Psoas muscle (tissue), 8 donors: ENCODE data around the gene LRP1. TPM values are rescaled to one million over a fixed set of nuclear protein-coding genes. Genes with fewer than 3 reads are reported as not detected.

Experiments
- ATAC-seq, 4 donors: fragments of 200-7000 bp; cut with Tn5 transposase; one replicate each; pipeline ENCODE4 v1.9.1; 2020; ENCODE audit warnings: moderate library complexity in 3 of 4, mild to moderate bottlenecking in 2 of 4
- DNase-seq, 2 donors: peaks; one replicate each; pipeline ENCODE4 v3.0.0-alpha.2; 2020
- H3K27ac ChIP-seq: fragments of 200-600 bp; one replicate; pipeline ENCODE4 v1.8.0; 2022
- H3K27me3 ChIP-seq, 3 donors: fragments of 200-600 bp in 1 of 3; one replicate each; pipeline versions ENCODE4 v1.6.1 to v1.8.0; 2013 to 2022; ENCODE audit warnings: low read length in 2 of 3, mild to moderate bottlenecking in 2 of 3, moderate library complexity in 1 of 3; ENCODE audit not compliant: insufficient read depth in 3 of 3
- H3K36me3 ChIP-seq, 2 donors: fragments of 200-600 bp in 1 of 2; one replicate each; pipeline versions ENCODE4 v1.6.1 to v1.8.0; 2013 to 2022; ENCODE audit warnings: low read depth in 1 of 2, mild to moderate bottlenecking in 1 of 2, moderate library complexity in 1 of 2; ENCODE audit not compliant: insufficient read depth in 1 of 2
- H3K4me1 ChIP-seq: fragments of 200-600 bp; one replicate; pipeline ENCODE4 v1.8.0; 2022
- H3K4me3 ChIP-seq: fragments of 200-600 bp; one replicate; pipeline ENCODE4 v1.8.0; 2022; ENCODE audit warnings: mild to moderate bottlenecking
- H3K9me3 ChIP-seq: fragments of 200-600 bp; one replicate; pipeline ENCODE4 v1.8.0; 2022
- WGBS, 3 donors: extraction: QIAGEN DNeasy Blood & Tissue Kit; methylation state at CpG; one replicate each; pipeline versions ENCODE4 v1.1.6 to v1.1.7; 2013; 5-methylcytosine and 5-hydroxymethylcytosine counted together
- intact Hi-C, 2 donors: fragments of 100-400 bp; cut with DNase I; formaldehyde crosslinking; loops; one replicate each; pipeline versions ENCODE4 v1.11.0 to v1.14.2; 2022
- polyA plus RNA-seq, 3 donors: library from polyadenylated mRNA; stranded (reverse); fragments of 200-250 nt; gene quantifications; one replicate each; pipeline ENCODE4 v1.2.3, GENCODE V29; 2013
- total RNA-seq, 4 donors: library from RNA; stranded (reverse); fragmentation: NEBNext Ultra II Directional in 2 of 4; extraction: Animal tissue kit (Norgen Biotek cat#: 25700) in 2 of 4; gene quantifications; one replicate each; pipeline versions ENCODE4 v1.2.1 to v1.2.4, GENCODE V29; 2021 to 2023
- TF ChIP-seq, protein P1 (sequence below): fragments of 200-600 bp; IDR thresholded peaks from one replicate; pipeline ENCODE4 v1.8.0; 2022; ENCODE audit warnings: antibody characterized with exemption
- donor health status: healthy with polysubstance abuse.
- donor health status: DM: no; HTN: no; CAD: no; lungs with moderate emphysema.
- donor health status: Bipolar disorder and iron deficiency.
- donor health status: healthy.
- donor health status: DM: yes; HTN: yes; CAD: no.
- donor health status: DM: no; HTN: no; CAD: no.
- donor health status: DM: no; HTN: no; CAD: no.
- donor health status: DM: yes; HTN: yes; CAD: no.

The LRP1 gene
- total and polyA plus RNA-seq, 7 donors: 10.7 to 50.6 (median 33.1) TPM

DNA sequence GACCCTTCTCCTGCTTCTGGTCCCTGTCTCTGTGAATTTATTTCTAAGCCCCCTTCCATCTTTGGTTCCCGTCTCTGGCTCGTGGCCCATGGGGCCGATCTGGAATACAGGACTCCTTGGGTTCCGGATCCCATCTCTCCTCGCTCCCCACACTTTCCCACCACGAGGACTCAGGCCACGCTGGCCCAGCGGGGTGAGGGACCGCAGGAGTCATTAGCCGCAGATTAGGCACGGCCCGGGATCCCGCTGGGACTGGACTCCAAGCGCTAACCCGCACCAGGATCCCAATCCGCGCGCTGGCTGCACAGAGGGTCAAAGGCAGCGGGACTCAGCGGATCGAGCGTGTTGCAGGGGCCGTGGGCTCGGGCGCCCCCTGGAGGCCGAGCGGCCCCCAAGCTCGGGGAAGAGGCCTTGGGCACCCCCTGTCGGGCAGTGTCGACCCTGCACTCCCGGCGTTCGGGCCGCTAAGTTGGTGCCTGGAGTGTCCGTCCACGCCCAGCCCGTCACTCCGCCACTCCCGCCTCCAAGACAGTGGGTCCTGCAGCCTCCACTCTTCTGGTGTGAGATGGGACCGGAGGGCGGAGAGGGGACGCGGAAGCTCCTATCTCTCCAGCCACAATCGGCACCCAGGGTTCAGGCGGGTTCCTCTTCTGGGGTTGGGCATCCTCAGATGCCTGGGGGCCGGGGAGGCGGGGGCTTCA, 110.7 kb downstream of the LRP1 start:
- intact Hi-C loops: loop anchor here in 1 of 2 donors (1.0 kb wide), 1 partner anchor 25 kb away; no protein-coding TSS in a partner anchor
- H3K4me1 ChIP-seq: peaks cover 48% of the 10 kb centered on the region
- peaks cover 0 to 20% of the 10 kb centered on the region in 2 donors for H3K36me3 ChIP-seq
- peak; percentile 91 to 95 for DNase-seq
- H3K27ac ChIP-seq: peak overlapping the region; percentile 61
- no peaks in the 10 kb centered on the region for H3K9me3 ChIP-seq
- TF ChIP-seq, protein P1, sequence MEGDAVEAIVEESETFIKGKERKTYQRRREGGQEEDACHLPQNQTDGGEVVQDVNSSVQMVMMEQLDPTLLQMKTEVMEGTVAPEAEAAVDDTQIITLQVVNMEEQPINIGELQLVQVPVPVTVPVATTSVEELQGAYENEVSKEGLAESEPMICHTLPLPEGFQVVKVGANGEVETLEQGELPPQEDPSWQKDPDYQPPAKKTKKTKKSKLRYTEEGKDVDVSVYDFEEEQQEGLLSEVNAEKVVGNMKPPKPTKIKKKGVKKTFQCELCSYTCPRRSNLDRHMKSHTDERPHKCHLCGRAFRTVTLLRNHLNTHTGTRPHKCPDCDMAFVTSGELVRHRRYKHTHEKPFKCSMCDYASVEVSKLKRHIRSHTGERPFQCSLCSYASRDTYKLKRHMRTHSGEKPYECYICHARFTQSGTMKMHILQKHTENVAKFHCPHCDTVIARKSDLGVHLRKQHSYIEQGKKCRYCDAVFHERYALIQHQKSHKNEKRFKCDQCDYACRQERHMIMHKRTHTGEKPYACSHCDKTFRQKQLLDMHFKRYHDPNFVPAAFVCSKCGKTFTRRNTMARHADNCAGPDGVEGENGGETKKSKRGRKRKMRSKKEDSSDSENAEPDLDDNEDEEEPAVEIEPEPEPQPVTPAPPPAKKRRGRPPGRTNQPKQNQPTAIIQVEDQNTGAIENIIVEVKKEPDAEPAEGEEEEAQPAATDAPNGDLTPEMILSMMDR: peak; percentile 100
- 2 to 3% (median 2%) methylated on average over 37 to 47 of the region's 47 CpGs for WGBS, 3 donors
- peak overlapping the region; percentile 65 for H3K4me3 ChIP-seq
- H3K27me3 ChIP-seq: peaks cover 0 to 23% (median 0%) of the 10 kb centered on the region in 3 donors
- ATAC-seq: peak; percentile 67 to 73 (median 72)

DNA sequence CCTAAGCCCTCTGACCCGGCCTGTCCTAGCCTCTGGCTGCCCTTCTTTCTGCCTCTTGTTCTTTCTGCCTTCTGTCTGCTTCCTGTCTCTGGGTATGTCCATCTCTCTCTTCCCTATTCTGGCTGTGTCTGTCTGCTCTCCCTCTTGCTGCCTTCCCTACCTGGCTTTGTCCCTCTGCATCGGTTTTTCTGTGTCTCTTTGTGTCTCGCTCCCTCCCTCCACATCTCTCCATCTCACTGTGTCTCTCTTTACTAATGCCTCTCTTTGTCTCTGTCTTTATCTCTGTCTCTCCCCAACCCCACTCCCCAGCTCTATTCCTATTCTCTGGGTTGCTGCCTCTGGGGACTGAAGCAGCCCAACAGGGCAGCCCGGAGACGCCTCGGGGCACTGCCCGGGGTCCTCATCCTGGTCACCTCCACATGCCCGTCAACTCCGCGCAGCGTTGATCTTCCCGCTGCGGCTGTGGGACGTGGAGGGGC, 111.3 kb downstream of the LRP1 start:
- TF ChIP-seq, protein P1: no peak
- peaks cover 0 to 20% of the 10 kb centered on the region in 2 donors for H3K36me3 ChIP-seq
- intact Hi-C loops: loop anchor here in 1 of 2 donors (1.0 kb wide), 1 partner anchor 25 kb away; no protein-coding TSS in a partner anchor
- no peaks in the 10 kb centered on the region for H3K9me3 ChIP-seq
- peaks cover 53% of the 10 kb centered on the region for H3K4me1 ChIP-seq
- peak overlapping the region; percentile 61 for H3K27ac ChIP-seq
- DNase-seq: no peak
- peaks cover 0 to 23% (median 0%) of the 10 kb centered on the region in 3 donors for H3K27me3 ChIP-seq
- no peak for ATAC-seq
- peak overlapping the region; percentile 65 for H3K4me3 ChIP-seq
- 2 to 5% (median 4%) methylated on average over 14 of the region's 14 CpGs for WGBS, 3 donors

DNA sequence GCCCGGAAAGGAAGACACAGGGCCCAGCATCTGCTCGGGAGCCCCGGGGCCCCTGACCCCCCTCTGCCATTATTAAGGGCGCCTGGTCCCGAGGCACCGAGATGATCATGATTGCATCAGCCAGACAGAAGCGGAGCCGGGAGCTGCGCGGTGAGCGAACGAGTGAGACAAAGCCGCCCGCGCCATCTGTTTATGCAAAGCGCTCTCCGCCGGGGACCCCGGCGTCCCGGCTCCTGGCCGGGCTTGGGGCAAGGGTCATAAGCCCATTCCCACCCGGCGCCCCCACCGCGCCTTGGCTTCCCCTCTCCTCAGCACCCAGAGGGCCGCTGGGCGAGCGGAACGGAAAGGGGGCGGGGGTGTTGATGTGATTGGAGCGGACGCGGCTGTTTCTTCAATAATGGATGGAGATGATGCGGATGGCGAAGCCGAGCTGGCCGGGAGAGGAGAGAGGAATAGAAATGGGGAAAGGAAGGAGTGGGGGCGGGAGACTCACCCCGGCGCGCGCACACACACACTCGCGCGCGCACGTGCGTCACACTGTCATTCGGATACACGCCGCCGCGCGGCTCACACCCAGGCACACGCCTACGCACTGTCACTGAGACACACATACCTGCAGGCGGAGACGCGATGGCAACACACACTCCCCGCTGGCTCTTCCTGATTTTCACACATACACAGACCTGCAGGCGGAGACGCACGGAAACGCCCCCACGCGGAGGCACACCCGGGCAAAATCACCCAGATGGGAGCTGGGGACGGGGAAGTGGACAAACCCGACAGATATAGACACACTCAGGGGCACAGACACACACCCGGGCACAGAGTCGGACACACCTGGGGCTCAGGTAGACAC, 112.0 kb downstream of the LRP1 start:
- H3K27me3 ChIP-seq: peaks cover 0 to 23% (median 0%) of the 10 kb centered on the region in 3 donors
- intact Hi-C loops: no loop called here
- peaks cover 57% of the 10 kb centered on the region for H3K4me1 ChIP-seq
- TF ChIP-seq, protein P1: no peak
- peak; percentile 5 to 29 (median 16) for ATAC-seq
- H3K9me3 ChIP-seq: no peaks in the 10 kb centered on the region
- WGBS, 3 donors: 1 to 2% (median 1%) methylated on average over 65 to 72 of the region's 72 CpGs
- peaks cover 0 to 20% of the 10 kb centered on the region in 2 donors for H3K36me3 ChIP-seq
- H3K27ac ChIP-seq: peak overlapping the region; percentile 61
- H3K4me3 ChIP-seq: peak overlapping the region; percentile 65
- DNase-seq: peak; percentile 64 to 79

DNA sequence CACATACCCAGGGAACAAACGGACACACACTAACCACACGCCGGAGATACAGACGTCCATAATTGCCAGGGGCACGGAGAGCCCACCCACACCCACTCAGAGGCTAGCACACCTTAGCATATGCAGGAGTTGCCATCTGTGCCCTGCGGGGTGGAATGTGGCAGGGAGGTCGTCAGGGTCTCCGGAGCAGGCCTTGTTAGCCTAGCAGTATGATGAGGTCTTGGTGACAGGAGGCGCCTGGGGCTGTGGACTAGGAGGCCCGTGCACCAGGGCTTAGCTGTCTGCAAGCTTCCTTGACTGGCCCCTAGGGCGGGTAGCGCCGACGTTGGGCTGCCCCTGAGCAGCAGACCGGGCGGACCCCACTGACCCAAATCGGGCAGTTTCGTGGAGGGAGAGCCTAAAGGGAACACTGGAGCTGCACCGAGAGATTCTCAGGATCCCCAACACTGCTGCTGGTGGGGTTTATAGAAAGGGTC, 112.7 kb downstream of the LRP1 start:
- TF ChIP-seq, protein P1: peak; percentile 4
- Histone ChIP-seq H3K27me3 (peaks cover 0 to 20% (median 0%) of the 10 kb centered on the region in 3 donors), H3K9me3 (no peaks in the 10 kb centered on the region), H3K4me3 (peak overlapping the region; percentile 65), H3K27ac (peak overlapping the region; percentile 61), H3K4me1 (peaks cover 57% of the 10 kb centered on the region), H3K36me3 (peaks cover 0 to 26% of the 10 kb centered on the region in 2 donors)
- intact Hi-C loops: no loop called here
- ATAC-seq (peak; percentile 17 to 31 (median 24)), DNase-seq (peak; percentile 33 to 71)
- 19 to 31% (median 22%) methylated on average over 19 of the region's 19 CpGs for WGBS, 3 donors
